ENCODE measurements around the gene PHF23.
A peak's percentile ranks its signal among the peaks of the same experiment; 100 is the strongest.

The PHF23 gene

DNA sequence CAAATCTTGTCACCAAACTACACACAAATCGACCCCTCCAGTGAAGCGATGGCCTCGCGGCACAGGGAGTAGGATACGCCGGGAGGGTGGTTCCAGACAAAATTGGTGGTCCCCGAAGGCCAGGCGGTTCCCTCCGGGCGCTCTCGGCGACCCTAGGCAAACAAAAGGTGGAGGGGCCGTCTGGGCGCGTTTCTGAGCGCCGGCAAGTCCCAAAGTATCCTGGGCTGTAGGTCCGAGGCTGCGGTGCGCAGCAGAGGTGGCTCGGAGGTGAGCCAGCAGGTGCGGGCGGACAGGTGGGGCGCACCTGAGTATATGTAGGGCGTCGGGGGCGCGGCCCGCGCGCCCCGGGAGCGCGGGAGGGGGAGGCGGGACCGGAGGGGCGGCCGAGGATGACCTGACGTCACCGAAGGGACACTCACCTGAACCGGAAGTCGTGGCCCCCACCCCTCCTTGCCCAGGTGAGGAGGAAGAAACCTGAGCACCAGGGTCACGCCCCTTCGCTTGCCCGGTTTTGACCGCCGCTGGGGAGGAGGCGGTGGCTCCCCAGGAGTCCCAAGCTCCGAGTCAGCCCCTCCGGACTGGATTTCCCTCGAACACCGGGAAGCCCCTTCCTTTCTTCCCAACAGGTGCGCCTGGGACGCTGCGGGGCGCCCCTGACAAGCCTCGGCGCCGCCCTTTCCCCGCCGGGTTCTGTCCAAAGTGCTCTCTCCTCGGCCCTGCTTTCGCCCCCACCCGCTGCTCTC is 23.1 kb upstream of the PHF23 start, which contains the start of gene CLDN7:
Gene CLDN7, minus strand, starts transcription at position 287 of the 743 bp plus-strand sequence. CDS start 435 bp downstream, outside the sequence.
- ATAC-seq (ENCODE audit: low read depth) (peak; percentile 21), DNase-seq (ENCODE audit: low spot score in 2 of 2) (no peak)
- Mint-ChIP-seq H3K27me3 (peaks cover 15% of the 10 kb centered on the region), H3K36me3 (peaks cover 2% of the 10 kb centered on the region), H3K27ac (peak within 1 kb of the TSS; percentile 69), H3K4me1 (peaks cover 14% of the 10 kb centered on the region), H3K4me3 (peak within 1 kb of the TSS; percentile 85), H3K9me3 (no peaks in the 10 kb centered on the region)

- no peak overlapping the region for H3K27ac Mint-ChIP-seq
- no peaks in the 10 kb centered on the region for H3K9me3 Mint-ChIP-seq
- H3K36me3 Mint-ChIP-seq = peaks cover 5% of the 10 kb centered on the region
- peak overlapping the region; percentile 79 for H3K4me3 Mint-ChIP-seq
- peaks cover 12% of the 10 kb centered on the region for H3K27me3 Mint-ChIP-seq
- ATAC-seq (ENCODE audit: low read depth) (peak; percentile 51), DNase-seq (ENCODE audit: low spot score in 2 of 2) (no peak)
- peaks cover 14% of the 10 kb centered on the region for H3K4me1 Mint-ChIP-seq
Observed at GRCh38 chr17:7261379-7262191, 22.3 kb upstream of the PHF23 start.

- Mint-ChIP-seq H3K9me3 (no peaks in the 10 kb centered on the region), H3K4me1 (peaks cover 14% of the 10 kb centered on the region), H3K36me3 (peaks cover 9% of the 10 kb centered on the region), H3K27ac (no peak overlapping the region), H3K4me3 (peak overlapping the region; percentile 69), H3K27me3 (peaks cover 10% of the 10 kb centered on the region)
- peak; percentile 38 for ATAC-seq (ENCODE audit: low read depth)
- DNase-seq (ENCODE audit: low spot score in 2 of 2) = no peak
Observed at GRCh38 chr17:7260651-7261378, 21.6 kb upstream of the PHF23 start.

- peaks cover 10% of the 10 kb centered on the region for H3K27me3 Mint-ChIP-seq
- ATAC-seq (ENCODE audit: low read depth) = no peak
Observed at GRCh38 chr17:7260151-7260550, 20.9 kb upstream of the PHF23 start.

GRCh38 chr17:7259555-7259889 is 20.3 kb upstream of the PHF23 start:
- Mint-ChIP-seq H3K27me3 (peaks cover 10% of the 10 kb centered on the region), H3K27ac (no peak overlapping the region), H3K4me3 (no peak overlapping the region), H3K36me3 (peaks cover 12% of the 10 kb centered on the region), H3K9me3 (no peaks in the 10 kb centered on the region), H3K4me1 (peaks cover 14% of the 10 kb centered on the region)
- DNase-seq (ENCODE audit: low spot score in 2 of 2) = no peak
- ATAC-seq (ENCODE audit: low read depth) = no peak

More at GRCh38 chr17:7260151-7260550, 20.9 kb upstream of the PHF23 start:
- peaks cover 9% of the 10 kb centered on the region for H3K36me3 Mint-ChIP-seq
- H3K4me3 Mint-ChIP-seq = peak overlapping the region; percentile 43
- peaks cover 14% of the 10 kb centered on the region for H3K4me1 Mint-ChIP-seq
- no peaks in the 10 kb centered on the region for H3K9me3 Mint-ChIP-seq
- no peak for DNase-seq (ENCODE audit: low spot score in 2 of 2)
- no peak overlapping the region for H3K27ac Mint-ChIP-seq

DNA sequence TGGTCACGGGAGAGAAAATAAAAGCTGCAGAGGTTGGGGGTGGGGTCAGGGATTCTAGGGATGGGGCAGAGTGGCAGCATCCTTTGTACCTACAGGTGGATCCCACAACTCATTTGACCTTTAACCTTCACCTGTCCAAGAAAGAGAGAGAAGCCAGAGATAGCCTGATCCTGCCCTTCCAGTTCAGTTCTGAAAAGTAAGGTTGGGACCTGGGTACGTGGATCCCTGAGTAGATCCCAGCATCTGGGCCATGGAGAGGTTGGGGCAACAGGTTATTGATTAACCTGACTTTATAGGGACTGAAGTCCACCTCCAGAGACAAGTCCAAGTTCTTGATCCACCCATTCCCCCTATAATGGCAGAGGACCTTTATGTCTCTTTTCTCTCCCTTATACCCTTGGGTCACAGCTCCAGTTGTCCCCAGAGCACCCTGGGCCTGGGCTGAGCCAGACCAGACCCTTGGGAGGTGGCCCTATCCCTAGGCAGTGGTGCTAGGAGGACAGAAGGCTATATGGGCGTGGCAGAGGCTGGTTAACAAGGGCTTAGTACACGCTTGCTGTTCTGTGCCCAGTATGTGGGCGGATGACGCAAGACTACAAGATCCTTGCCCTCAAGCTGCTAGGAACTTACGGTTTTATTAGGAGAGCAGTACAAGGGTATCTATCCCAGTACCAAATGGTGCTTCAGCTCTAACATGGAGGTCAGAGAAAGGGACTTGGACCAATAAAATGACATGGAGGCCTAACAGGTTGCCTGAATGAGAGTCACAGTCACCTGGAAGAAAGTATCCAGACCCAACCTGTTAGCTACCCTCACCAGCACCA is 19.7 kb upstream of the PHF23 start:
- ATAC-seq (ENCODE audit: low read depth) (no peak), DNase-seq (ENCODE audit: low spot score in 2 of 2) (no peak)
- Mint-ChIP-seq H3K4me1 (peaks cover 13% of the 10 kb centered on the region), H3K4me3 (no peak overlapping the region), H3K27me3 (peaks cover 9% of the 10 kb centered on the region), H3K9me3 (no peaks in the 10 kb centered on the region), H3K36me3 (peaks cover 12% of the 10 kb centered on the region), H3K27ac (no peak overlapping the region)

DNA sequence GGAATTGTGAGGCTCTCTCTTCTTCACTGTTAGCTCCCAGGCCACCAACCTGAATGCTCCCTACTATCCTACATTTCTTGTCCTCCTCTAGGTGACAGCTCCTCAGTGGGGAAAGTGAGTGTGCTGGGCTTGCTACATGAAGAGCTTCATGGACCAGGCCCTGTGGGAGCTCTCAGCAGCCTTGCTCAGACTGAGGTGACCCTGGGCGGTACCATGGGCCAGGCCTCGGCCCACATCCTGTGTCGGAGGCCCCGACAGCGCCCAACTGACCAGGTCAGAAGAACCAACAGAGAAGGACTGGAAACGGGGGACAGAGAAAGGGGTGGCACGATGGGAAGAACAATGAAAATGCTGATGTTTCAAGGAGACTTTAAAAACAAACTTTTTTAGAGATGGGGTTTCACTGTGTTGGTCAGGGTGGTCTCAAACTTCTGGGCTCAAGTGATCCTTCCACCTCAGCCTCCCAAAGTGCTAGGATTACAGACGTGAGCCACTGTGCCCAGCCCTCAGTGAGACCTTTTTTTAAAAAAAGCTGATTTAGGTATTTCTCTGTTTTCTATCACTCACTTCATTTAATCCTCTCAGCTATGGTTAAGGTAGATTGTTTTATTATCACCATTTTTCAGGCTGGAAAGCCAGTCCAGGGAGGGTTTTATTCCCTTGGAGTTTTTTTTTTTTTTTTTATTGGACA is 17.7 kb upstream of the PHF23 start:
- ATAC-seq (ENCODE audit: low read depth) = no peak
- H3K4me3 Mint-ChIP-seq = no peak overlapping the region
- no peak overlapping the region for H3K27ac Mint-ChIP-seq
- peaks cover 18% of the 10 kb centered on the region for H3K36me3 Mint-ChIP-seq
- no peak for DNase-seq (ENCODE audit: low spot score in 2 of 2)
- H3K27me3 Mint-ChIP-seq = no peaks in the 10 kb centered on the region
- no peaks in the 10 kb centered on the region for H3K9me3 Mint-ChIP-seq
- peaks cover 13% of the 10 kb centered on the region for H3K4me1 Mint-ChIP-seq

DNA sequence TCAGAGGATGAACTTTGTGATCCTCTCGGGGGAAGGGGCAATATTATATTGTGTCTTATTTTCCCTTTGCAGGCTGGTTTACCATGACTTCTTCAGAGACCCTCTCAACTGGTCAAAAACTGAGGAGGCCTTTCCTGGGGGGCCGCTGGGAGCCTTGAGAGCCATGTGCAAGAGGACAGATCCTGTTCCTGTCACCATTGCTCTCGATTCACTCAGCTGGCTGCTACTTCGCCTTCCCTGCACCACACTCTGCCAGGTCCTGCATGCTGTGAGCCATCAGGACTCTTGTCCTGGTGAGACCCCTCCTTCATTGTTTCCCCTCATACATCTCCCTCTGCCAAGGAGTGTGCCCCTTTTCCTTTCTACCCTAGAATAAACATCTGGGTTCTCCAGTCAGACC is 15.3 kb upstream of the PHF23 start:
- no peak overlapping the region for H3K4me3 Mint-ChIP-seq
- DNase-seq (ENCODE audit: low spot score in 2 of 2) = no peak
- no peaks in the 10 kb centered on the region for H3K9me3 Mint-ChIP-seq
- H3K27ac Mint-ChIP-seq = no peak overlapping the region
- H3K36me3 Mint-ChIP-seq = peaks cover 18% of the 10 kb centered on the region
- H3K4me1 Mint-ChIP-seq = peaks cover 17% of the 10 kb centered on the region
- ATAC-seq (ENCODE audit: low read depth) = no peak
- no peaks in the 10 kb centered on the region for H3K27me3 Mint-ChIP-seq

DNA sequence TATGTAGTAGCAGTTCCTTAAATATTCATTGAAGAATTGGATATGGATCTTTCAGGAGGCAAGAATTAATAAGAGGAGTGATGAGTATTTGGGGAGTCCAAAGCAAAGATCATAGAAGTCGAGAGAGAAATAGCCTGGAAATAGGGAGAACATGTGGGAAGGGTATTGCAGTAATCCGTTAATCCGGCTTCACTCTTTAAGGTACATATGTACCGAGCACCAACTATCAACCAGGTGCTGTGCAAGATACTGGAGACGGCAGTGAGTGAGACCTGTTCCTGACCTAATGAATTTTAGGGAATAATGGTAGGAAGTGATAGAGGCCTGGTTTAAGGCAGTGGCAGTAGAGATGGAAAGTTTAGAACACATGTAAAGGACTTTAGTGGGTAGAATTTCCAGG is 13.8 kb upstream of the PHF23 start:
- Mint-ChIP-seq H3K9me3 (no peaks in the 10 kb centered on the region), H3K4me3 (peak overlapping the region; percentile 89), H3K27ac (peak overlapping the region; percentile 99)

DNA sequence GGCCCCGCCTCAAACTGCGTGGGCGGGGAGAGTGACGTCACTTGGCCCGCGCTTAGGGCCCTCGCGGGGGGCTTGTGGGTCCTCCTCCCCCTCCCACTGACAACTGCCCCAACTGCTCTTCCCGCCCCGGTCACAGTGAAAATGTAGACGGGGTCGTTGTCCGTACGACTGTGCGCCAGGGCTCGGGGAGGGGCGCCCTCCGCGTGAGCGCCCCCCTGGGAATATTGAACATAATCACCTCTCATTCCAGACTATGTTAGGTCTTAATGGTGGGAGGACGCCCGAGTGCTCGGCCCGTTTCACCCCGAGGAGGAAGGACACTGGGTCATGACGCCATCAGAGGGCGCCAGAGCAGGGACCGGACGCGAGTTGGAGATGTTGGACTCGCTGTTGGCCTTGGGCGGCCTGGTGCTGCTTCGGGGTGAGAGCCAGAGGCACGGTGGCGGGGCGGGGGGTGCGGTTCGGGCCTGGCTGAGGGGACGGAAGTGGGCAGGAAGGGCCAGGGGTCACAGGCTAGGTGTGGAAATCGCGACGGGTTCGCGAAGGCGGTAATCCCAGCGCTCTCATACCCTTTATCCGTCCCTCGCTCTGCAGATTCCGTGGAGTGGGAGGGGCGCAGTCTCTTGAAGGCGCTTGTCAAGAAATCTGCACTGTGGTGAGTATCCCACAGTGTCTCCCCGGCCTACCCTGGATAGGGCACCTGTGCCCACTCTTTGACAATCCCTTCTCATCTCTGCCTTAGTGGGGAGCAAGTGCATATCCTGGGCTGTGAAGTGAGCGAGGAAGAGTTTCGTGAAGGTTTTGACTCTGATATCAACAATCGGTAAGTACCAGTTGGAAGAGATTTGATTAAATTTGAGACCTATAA is 13.2 kb upstream of the PHF23 start, which contains the start of gene ELP5:
Gene ELP5, plus strand, starts transcription at position 40 of the 868 bp plus-strand sequence. Its CDS starts 336 bp downstream, at position 376.
- peaks cover 26% of the 10 kb centered on the region for H3K4me1 Mint-ChIP-seq

More for the DNA sequence above, 13.8 kb upstream of the PHF23 start:
- ATAC-seq (ENCODE audit: low read depth) = no peak
- H3K4me1 Mint-ChIP-seq = peaks cover 26% of the 10 kb centered on the region
- no peaks in the 10 kb centered on the region for H3K27me3 Mint-ChIP-seq
- peaks cover 18% of the 10 kb centered on the region for H3K36me3 Mint-ChIP-seq
- DNase-seq (ENCODE audit: low spot score in 2 of 2) = no peak

DNA sequence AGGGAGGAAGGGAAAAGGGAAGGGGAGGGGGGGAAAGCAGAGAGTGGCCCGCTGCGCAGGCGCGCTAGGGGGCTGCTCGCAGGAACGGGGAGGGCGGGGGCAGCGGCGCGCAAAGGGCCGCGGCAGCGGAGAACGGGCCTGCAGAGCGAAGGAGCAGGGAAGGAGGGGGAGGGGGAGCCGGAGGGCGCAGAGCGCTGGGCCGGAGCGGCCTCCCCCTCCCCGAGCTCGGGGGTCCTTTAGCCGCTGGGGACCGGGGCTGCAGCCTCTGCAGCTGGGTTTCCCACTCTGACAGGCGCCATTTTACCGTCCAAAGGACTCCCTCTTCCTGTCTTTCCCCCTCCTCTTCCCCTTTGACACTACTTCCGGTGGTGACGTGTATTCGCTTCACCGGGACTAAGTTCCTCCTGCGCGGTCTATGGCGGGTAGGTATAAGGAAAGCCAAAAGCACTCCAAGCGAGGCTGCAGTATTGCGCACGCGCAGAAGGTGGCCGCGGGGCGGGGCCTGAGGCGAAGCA is 12.5 kb upstream of the PHF23 start, which contains the start of gene CTDNEP1:
Gene CTDNEP1, minus strand, starts transcription at position 74 of the 515 bp plus-strand sequence. CDS start 438 bp downstream, outside the sequence.
- no peaks in the 10 kb centered on the region for H3K9me3 Mint-ChIP-seq
- peak within 1 kb of the TSS; percentile 99 for H3K27ac Mint-ChIP-seq
- peak; percentile 99 for DNase-seq (ENCODE audit: low spot score in 2 of 2)

More for the DNA sequence above, 13.2 kb upstream of the PHF23 start, which contains the start of gene ELP5:
- Mint-ChIP-seq H3K27me3 (no peaks in the 10 kb centered on the region), H3K4me3 (peak within 1 kb of the TSS; percentile 89), H3K27ac (peak within 1 kb of the TSS; percentile 99), H3K9me3 (no peaks in the 10 kb centered on the region), H3K36me3 (peaks cover 18% of the 10 kb centered on the region)
- ATAC-seq (ENCODE audit: low read depth) = peak; percentile 62
- no peak for DNase-seq (ENCODE audit: low spot score in 2 of 2)

More for the DNA sequence above, 12.5 kb upstream of the PHF23 start, which contains the start of gene CTDNEP1:
- ATAC-seq (ENCODE audit: low read depth) = peak; percentile 85
- peaks cover 17% of the 10 kb centered on the region for H3K36me3 Mint-ChIP-seq
- H3K4me3 Mint-ChIP-seq = peak within 1 kb of the TSS; percentile 89
- H3K27me3 Mint-ChIP-seq = no peaks in the 10 kb centered on the region
- H3K4me1 Mint-ChIP-seq = peaks cover 26% of the 10 kb centered on the region
